Endothelial cell of umbilical vein (primary cell): ENCODE results near the gene ERCC8. TPM values are rescaled to one million over a fixed set of nuclear protein-coding genes. Genes with fewer than 3 reads are reported as not detected.

ENCODE experiments used
- BruUV-seq: library from RNA; stranded (reverse); fragments of 400-500 nt; replicated peaks from 2 replicates; lab custom pipeline; 2021; lab: Mats Ljungman, UMichigan
- CTCF ChIA-PET: fragments of 300-600, 350-600 bp; sonication (Branson Sonifier 250); formaldehyde crosslinking; loops from one replicate; lab custom pipeline; 2021; ENCODE audit warnings: antibody characterized with exemption, inconsistent platforms; lab: Charles Lee
- POLR2A ChIA-PET: fragments of 300-600, 350-600 bp; sonication (Branson Sonifier 250); formaldehyde crosslinking; loops from one replicate; lab custom pipeline; 2021; ENCODE audit warnings: antibody characterized with exemption, inconsistent platforms; lab: Charles Lee
- DNase-seq: peaks from one replicate; pipeline ENCODE4 v3.0.0-alpha.2; 2011; ENCODE audit warnings: low read depth, low spot score
- FAIRE-seq: peaks from 2 replicates; lab custom pipeline; 2011; peaks lifted over from hg19 to GRCh38; lab: Jason Lieb, UNC
- H2AFZ ChIP-seq: 2 replicates; pipeline ENCODE4 v1.6.0; 2012; ENCODE audit warnings: low read depth, low read length, control low read depth, inconsistent platforms
- H3K27ac ChIP-seq: 2 replicates; pipeline ENCODE4 v1.5.1; 2011; ENCODE audit warnings: low read depth, mild to moderate bottlenecking, control low read depth, low read length, moderate library complexity; ENCODE audit not compliant: insufficient read depth
- H3K27me3 ChIP-seq, 2 experiments: 2 replicates each; pipeline versions ENCODE4 v1.6.0 to v1.6.1; 2011; ENCODE audit warnings: low read length in 2 of 2, mixed read lengths in 1 of 2; ENCODE audit not compliant: control insufficient read depth in 2 of 2, insufficient read depth in 2 of 2
- H3K36me3 ChIP-seq, 2 experiments: 2 replicates in 1 of 2; 3 replicates in 1 of 2; pipeline ENCODE4 v1.5.1; 2011; ENCODE audit warnings: low read length in 2 of 2, mild to moderate bottlenecking in 1 of 2, moderate library complexity in 1 of 2; ENCODE audit not compliant: control insufficient read depth in 2 of 2, insufficient read depth in 2 of 2; ENCODE audit errors: extremely low read depth in 1 of 2
- H3K4me1 ChIP-seq: 3 replicates; pipeline ENCODE4 v1.5.1; 2011; ENCODE audit warnings: mild to moderate bottlenecking, low read length; ENCODE audit not compliant: control insufficient read depth, insufficient read depth; ENCODE audit errors: extremely low read depth
- H3K4me2 ChIP-seq: 2 replicates; pipeline ENCODE4 v1.6.1; 2011; ENCODE audit warnings: low read length, control low read depth, mixed read lengths; ENCODE audit not compliant: insufficient read depth
- H3K4me3 ChIP-seq, 3 experiments: fragments of 200-600 bp in 1 of 3; sonication (generic), shearing (Covaris generic) in 1 of 3; replicated peaks in 1 of 3; 2 replicates each; pipeline ENCODE4 v1.5.1; 2011 to 2016; ENCODE audit warnings: control low read depth in 3 of 3, low read length in 3 of 3, mild to moderate bottlenecking in 2 of 3, inconsistent platforms in 1 of 3, low read depth in 1 of 3, moderate library complexity in 1 of 3; ENCODE audit not compliant: insufficient read depth in 1 of 3
- H3K79me2 ChIP-seq: 2 replicates; pipeline ENCODE4 v1.6.0; 2012; ENCODE audit warnings: low read length, inconsistent platforms; ENCODE audit not compliant: control insufficient read depth, insufficient read depth
- H3K9ac ChIP-seq: replicated peaks from 2 replicates; pipeline ENCODE3; 2011; ENCODE audit warnings: low read length, control low read depth; ENCODE audit not compliant: insufficient read depth; ENCODE audit errors: extremely low read depth
- H3K9me1 ChIP-seq: replicated peaks from 3 replicates; pipeline ENCODE4 v1.6.0; 2011; ENCODE audit warnings: mild to moderate bottlenecking, low read length; ENCODE audit not compliant: control insufficient read depth, insufficient read depth; ENCODE audit errors: extremely low read depth
- H3K9me3 ChIP-seq: replicated peaks from 2 replicates; pipeline ENCODE4 v1.5.1; 2012; ENCODE audit warnings: low read length, inconsistent platforms; ENCODE audit not compliant: control insufficient read depth, insufficient read depth
- H4K20me1 ChIP-seq: replicated peaks from 2 replicates; pipeline ENCODE3; 2011; ENCODE audit warnings: mild to moderate bottlenecking, low read length; ENCODE audit not compliant: control insufficient read depth, insufficient read depth; ENCODE audit errors: extremely low read depth
- GATA2 ChIP-seq: IDR thresholded peaks from 2 replicates; pipeline ENCODE4 v1.7.0; 2011; ENCODE audit warnings: low read depth, mild to moderate bottlenecking, moderate library complexity, mixed read lengths, low read length; ENCODE audit not compliant: insufficient read length, insufficient read depth
- MYC ChIP-seq: IDR thresholded peaks from one replicate; pipeline ENCODE4 v1.6.1; 2011; ENCODE audit warnings: mild to moderate bottlenecking, low read depth, low read length
- POLR2A ChIP-seq: IDR thresholded peaks from 2 replicates; pipeline ENCODE4 v1.6.1; 2012; ENCODE audit warnings: low read depth, mild to moderate bottlenecking, control low read depth, low read length
- POLR2AphosphoS5 ChIP-seq: IDR thresholded peaks from 2 replicates; pipeline ENCODE4 v1.6.1; 2012; ENCODE audit warnings: low read depth, mild to moderate bottlenecking, control low read depth, low read length, moderate library complexity; ENCODE audit not compliant: insufficient read depth
- dilution Hi-C: fragments of 300-500 bp; cut with MboI; formaldehyde crosslinking; loops from one replicate; pipeline ENCODE4 v1.15.0; 2019; ENCODE audit warnings: low sequenced_read_pairs; ENCODE audit not compliant: extremely low pct_ligation_motif_present
- intact Hi-C: fragments of 100-400 bp; cut with micrococcal nuclease; formaldehyde crosslinking; loops from one replicate; pipeline ENCODE4 v1.10.0; 2022
- polyA plus RNA-seq, 4 experiments: library from polyadenylated mRNA; depleted of rRNA in 3 of 4; stranded (reverse) in 3 of 4; unstranded in 1 of 4; fragments of >200 nt; gene quantifications; 2 replicates each; pipeline versions ENCODE4 v1.2.1 to v1.2.3, GENCODE V29; 2011 to 2012; ENCODE audit warnings: missing spikeins in 1 of 4
- total RNA-seq: library from RNA; stranded (reverse); gene quantifications from 2 replicates; pipeline ENCODE4 v1.2.3, GENCODE V29; 2021

The ERCC8 gene
- total and polyA plus RNA-seq, 2 donors (not counting 3 experiments of a cell fraction or from before 2014, with no cell fraction given) = 10.4 to 11.8 TPM

DNA sequence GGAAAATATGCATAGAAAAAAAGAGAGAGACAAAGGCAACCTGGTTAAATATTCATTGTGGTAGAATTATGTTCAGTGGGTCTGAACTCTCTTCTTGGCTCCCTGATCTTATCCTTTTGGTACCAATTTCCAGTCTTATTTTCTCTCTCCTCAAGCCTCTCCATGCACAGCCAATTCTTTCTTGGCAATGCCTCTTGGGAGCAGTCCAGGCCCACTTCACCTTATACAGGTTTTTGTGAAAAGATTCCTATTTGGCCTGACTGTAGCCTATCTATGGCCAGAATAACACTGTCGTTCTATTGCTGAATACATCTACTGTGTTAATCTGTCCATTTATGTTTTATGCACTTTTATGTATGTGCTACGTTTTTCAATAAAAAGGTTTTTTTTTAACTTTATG lies 103.5 kb downstream of the ERCC8 start:
- no peak overlapping the region for H3K27ac ChIP-seq
- intact Hi-C loops = loop anchor here (10.0 kb wide), 1 partner anchor 137 kb away; the partner anchor contains the start of gene DEPDC1B
- no peaks in the 10 kb centered on the region for H3K9me1 ChIP-seq
- no peak for TF ChIP-seq MYC
- no peak overlapping the region for H3K9ac ChIP-seq
- ChIA-PET POLR2A (no interaction called here), CTCF (no interaction called here)
- DNase-seq = no peak
- no peaks in the 10 kb centered on the region for H3K9me3 ChIP-seq
- no peak overlapping the region for H2AFZ ChIP-seq
- H3K79me2 ChIP-seq = no peaks in the 10 kb centered on the region
- no peak for FAIRE-seq
- BruUV-seq = no TSS peak
- no peaks in the 10 kb centered on the region for H3K36me3 ChIP-seq
- peaks cover 11% of the 10 kb centered on the region for H3K4me1 ChIP-seq
- no peaks in the 10 kb centered on the region for H4K20me1 ChIP-seq
- dilution Hi-C loops = no loop called here
- H3K4me3 ChIP-seq = no peak overlapping the region
- H3K27me3 ChIP-seq = peaks cover 34 to 65% of the 10 kb centered on the region in 2 experiments
- H3K4me2 ChIP-seq = no peak overlapping the region

GRCh38 chr5:60836131-60836530 lies 108.7 kb downstream of the ERCC8 start:
- peaks cover 4 to 19% of the 10 kb centered on the region in 2 experiments for H3K27me3 ChIP-seq
- H3K36me3 ChIP-seq = no peaks in the 10 kb centered on the region
- no peak overlapping the region for H2AFZ ChIP-seq
- H3K9me3 ChIP-seq = no peaks in the 10 kb centered on the region
- H3K4me1 ChIP-seq = no peaks in the 10 kb centered on the region
- no peak for FAIRE-seq
- BruUV-seq = no TSS peak
- no peak overlapping the region for H3K9ac ChIP-seq
- DNase-seq = no peak
- intact Hi-C loops = no loop called here
- CTCF ChIA-PET = interaction anchor here (0.8 kb wide), 1 partner anchor 52 kb away, joined by 3 read pairs; no protein-coding TSS in a partner anchor
- H3K27ac ChIP-seq = no peak overlapping the region
- POLR2A ChIA-PET = no interaction called here
- H3K9me1 ChIP-seq = no peaks in the 10 kb centered on the region
- H3K4me3 ChIP-seq = no peak overlapping the region
- dilution Hi-C loops = no loop called here
- H4K20me1 ChIP-seq = no peaks in the 10 kb centered on the region
- no peak overlapping the region for H3K4me2 ChIP-seq
- no peak for TF ChIP-seq GATA2
- TF ChIP-seq POLR2A = no peak
- TF ChIP-seq POLR2AphosphoS5 = no peak
- H3K79me2 ChIP-seq = no peaks in the 10 kb centered on the region
